ENCODE measurements around the gene SPPL2C. TPM values are rescaled to one million over a fixed set of nuclear protein-coding genes. Genes with fewer than 3 reads are reported as not detected.

The SPPL2C gene
- total RNA-seq, 2 donors from 2014 or later = not detected

- Mint-ChIP-seq H3K36me3 (no peaks in the 10 kb centered on the region), H3K9me3 (no peaks in the 10 kb centered on the region), H3K27ac (no peak overlapping the region)
- DNase-seq (ENCODE audit: low spot score in 2 of 2) = no peak
- no peak for ATAC-seq
Observed at GRCh38 chr17:45845376-45846185, 900 bp downstream of the SPPL2C start.

- Mint-ChIP-seq H3K9me3 (no peaks in the 10 kb centered on the region), H3K36me3 (no peaks in the 10 kb centered on the region)
- ATAC-seq = no peak
Observed at GRCh38 chr17:45846223-45846622, 1.5 kb downstream of the SPPL2C start.

GRCh38 chr17:45846646-45847045 is 2.0 kb downstream of the SPPL2C start:
- Mint-ChIP-seq H3K27ac (no peak overlapping the region), H3K9me3 (no peaks in the 10 kb centered on the region), H3K36me3 (no peaks in the 10 kb centered on the region)
- ATAC-seq (no peak), DNase-seq (ENCODE audit: low spot score in 2 of 2) (no peak)

More at GRCh38 chr17:45846223-45846622, 1.5 kb downstream of the SPPL2C start:
- H3K27ac Mint-ChIP-seq = no peak overlapping the region
- DNase-seq (ENCODE audit: low spot score in 2 of 2) = no peak

- no peak for DNase-seq (ENCODE audit: low spot score in 2 of 2)
- H3K9me3 Mint-ChIP-seq = no peaks in the 10 kb centered on the region
- H3K36me3 Mint-ChIP-seq = no peaks in the 10 kb centered on the region
- ATAC-seq = no peak
- H3K27ac Mint-ChIP-seq = no peak overlapping the region
Observed at GRCh38 chr17:45847101-45847500, 2.4 kb downstream of the SPPL2C start.

GRCh38 chr17:45847747-45848146 is 3.1 kb downstream of the SPPL2C start:
- no peaks in the 10 kb centered on the region for H3K9me3 Mint-ChIP-seq

GRCh38 chr17:45848405-45848804 is 3.7 kb downstream of the SPPL2C start:
- DNase-seq (ENCODE audit: low spot score in 2 of 2) (no peak), ATAC-seq (no peak)
- Mint-ChIP-seq H3K9me3 (no peaks in the 10 kb centered on the region), H3K36me3 (no peaks in the 10 kb centered on the region), H3K27ac (no peak overlapping the region)

More at GRCh38 chr17:45847747-45848146, 3.1 kb downstream of the SPPL2C start:
- no peak overlapping the region for H3K27ac Mint-ChIP-seq
- DNase-seq (ENCODE audit: low spot score in 2 of 2) (no peak), ATAC-seq (no peak)
- H3K36me3 Mint-ChIP-seq = no peaks in the 10 kb centered on the region

- H3K9me3 Mint-ChIP-seq = no peaks in the 10 kb centered on the region
- ATAC-seq (no peak), DNase-seq (ENCODE audit: low spot score in 2 of 2) (no peak)
- no peak overlapping the region for H3K27ac Mint-ChIP-seq
- no peaks in the 10 kb centered on the region for H3K36me3 Mint-ChIP-seq
Observed at GRCh38 chr17:45848868-45849535, 4.3 kb downstream of the SPPL2C start.

- no peak for DNase-seq (ENCODE audit: low spot score in 2 of 2)
- H3K36me3 Mint-ChIP-seq = no peaks in the 10 kb centered on the region
Observed at GRCh38 chr17:45849536-45849990, 4.9 kb downstream of the SPPL2C start.

GRCh38 chr17:45850011-45850410 is 5.3 kb downstream of the SPPL2C start:
- Mint-ChIP-seq H3K36me3 (no peaks in the 10 kb centered on the region), H3K9me3 (no peaks in the 10 kb centered on the region), H3K27ac (no peak overlapping the region)
- DNase-seq (ENCODE audit: low spot score in 2 of 2) (no peak), ATAC-seq (no peak)

More at GRCh38 chr17:45849536-45849990, 4.9 kb downstream of the SPPL2C start:
- no peaks in the 10 kb centered on the region for H3K9me3 Mint-ChIP-seq
- no peak for ATAC-seq
- no peak overlapping the region for H3K27ac Mint-ChIP-seq

GRCh38 chr17:45850468-45850867 is 5.8 kb downstream of the SPPL2C start:
- Mint-ChIP-seq H3K36me3 (no peaks in the 10 kb centered on the region), H3K27ac (no peak overlapping the region), H3K9me3 (no peaks in the 10 kb centered on the region)
- DNase-seq (ENCODE audit: low spot score in 2 of 2) = no peak
- no peak for ATAC-seq

GRCh38 chr17:45851022-45851421 is 6.3 kb downstream of the SPPL2C start:
- no peak for DNase-seq (ENCODE audit: low spot score in 2 of 2)
- H3K36me3 Mint-ChIP-seq = no peaks in the 10 kb centered on the region
- ATAC-seq = no peak
- H3K27ac Mint-ChIP-seq = no peak overlapping the region
- H3K9me3 Mint-ChIP-seq = no peaks in the 10 kb centered on the region

- Mint-ChIP-seq H3K36me3 (no peaks in the 10 kb centered on the region), H3K9me3 (no peaks in the 10 kb centered on the region)
- no peak for ATAC-seq
Observed at GRCh38 chr17:45851464-45851863, 6.8 kb downstream of the SPPL2C start.

GRCh38 chr17:45851873-45852272 is 7.2 kb downstream of the SPPL2C start:
- ATAC-seq (peak in 1 of 2 donors; percentile 10), DNase-seq (ENCODE audit: low spot score in 2 of 2) (no peak)
- Mint-ChIP-seq H3K36me3 (no peaks in the 10 kb centered on the region), H3K9me3 (no peaks in the 10 kb centered on the region), H3K27ac (no peak overlapping the region)

More at GRCh38 chr17:45851464-45851863, 6.8 kb downstream of the SPPL2C start:
- no peak overlapping the region for H3K27ac Mint-ChIP-seq
- no peak for DNase-seq (ENCODE audit: low spot score in 2 of 2)

- no peaks in the 10 kb centered on the region for H3K9me3 Mint-ChIP-seq
- DNase-seq (ENCODE audit: low spot score in 2 of 2) (peak; percentile 65 to 75), ATAC-seq (peak in 1 of 2 donors; percentile 74)
- H3K36me3 Mint-ChIP-seq = no peaks in the 10 kb centered on the region
- no peak overlapping the region for H3K27ac Mint-ChIP-seq
Observed at GRCh38 chr17:45852535-45853297, 8.0 kb downstream of the SPPL2C start.

- no peak overlapping the region for H3K27ac Mint-ChIP-seq
- ATAC-seq (no peak), DNase-seq (ENCODE audit: low spot score in 2 of 2) (no peak)
- no peaks in the 10 kb centered on the region for H3K36me3 Mint-ChIP-seq
- no peaks in the 10 kb centered on the region for H3K9me3 Mint-ChIP-seq
Observed at GRCh38 chr17:45854209-45854608, 9.5 kb downstream of the SPPL2C start.

GRCh38 chr17:45855691-45856336 is 11.1 kb downstream of the SPPL2C start:
- no peak for DNase-seq (ENCODE audit: low spot score in 2 of 2)
- Mint-ChIP-seq H3K27ac (no peak overlapping the region), H3K9me3 (no peaks in the 10 kb centered on the region), H3K36me3 (no peaks in the 10 kb centered on the region)
- ATAC-seq = no peak

Measured in activated naive CD4-positive, alpha-beta T cell treated with anti-CD3 and anti-CD28 coated beads, Interleukin-2, amount 50 U/mL, for 72 hours (primary cell).